WI38 (cell line): Measurements from ENCODE around the gene DBNL.
A peak's percentile ranks its signal among the peaks of the same experiment; 100 is the strongest.
"Not testable (repeated sequence)": the region's sequence is repeated elsewhere in the genome, so short reads cannot be mapped to it uniquely, and the experiment has no call there.

Source experiments
- H3K4me3 ChIP-seq: 2 replicates; pipeline ENCODE4 v1.5.1; 2011; ENCODE audit warnings: low read depth, mild to moderate bottlenecking, control low read depth, low read length
- CTCF ChIP-seq: IDR thresholded peaks from 2 replicates; pipeline ENCODE4 v1.5.1; 2012; ENCODE audit warnings: low read depth, mild to moderate bottlenecking, control low read depth, low read length

DBNL gene

GRCh38 chr7:44038961-44039558 is 5.4 kb upstream of the DBNL start:
- not testable (repeated sequence) for H3K4me3 ChIP-seq

GRCh38 chr7:44039800-44040492 is 4.6 kb upstream of the DBNL start:
- H3K4me3 ChIP-seq: not testable (repeated sequence)

GRCh38 chr7:44040493-44040891 is 4.0 kb upstream of the DBNL start:
- not testable (repeated sequence) for H3K4me3 ChIP-seq

GRCh38 chr7:44042221-44042620 is 2.3 kb upstream of the DBNL start:
- no peak for TF ChIP-seq CTCF
- no peak overlapping the region for H3K4me3 ChIP-seq

- peak overlapping the region; percentile 76 for H3K4me3 ChIP-seq
- TF ChIP-seq CTCF: no peak
These were observed 600 bp upstream of the DBNL start for GRCh38 chr7:44043902-44044301.

GRCh38 chr7:44045226-44046014 is 918 bp downstream of the DBNL start:
- TF ChIP-seq CTCF: no peak

GRCh38 chr7:44046321-44047061 is 2.0 kb downstream of the DBNL start:
- TF ChIP-seq CTCF: no peak
- H3K4me3 ChIP-seq: no peak overlapping the region

More at GRCh38 chr7:44045226-44046014, 918 bp downstream of the DBNL start:
- peak overlapping the region; percentile 76 for H3K4me3 ChIP-seq

- TF ChIP-seq CTCF: no peak
- H3K4me3 ChIP-seq: no peak overlapping the region
These were observed 3.7 kb downstream of the DBNL start for GRCh38 chr7:44048031-44048795.
